A549 (cell line): Measurements from ENCODE around the gene SLC16A5. TPM values are rescaled to one million over a fixed set of nuclear protein-coding genes. Genes with fewer than 3 reads are reported as not detected.
"Not testable (repeated sequence)": the region's sequence is repeated elsewhere in the genome, so short reads cannot be mapped to it uniquely, and the experiment has no call there.

Source experiments
- ATAC-seq, 2 experiments: fragments of 200-7000 bp in 1 of 2; fragments of >200 bp in 1 of 2; cut with Nextera tagmentation in 1 of 2; cut with Tn5 transposase in 1 of 2; 3 replicates each; pipeline versions ENCODE4 v1.8.0 to v1.9.1; 2018 to 2020; ENCODE audit warnings: mild to moderate bottlenecking in 1 of 2, moderate library complexity in 1 of 2
- CTCF ChIA-PET: fragments of 300-600 bp; sonication (Branson Sonifier 250); formaldehyde crosslinking; extraction: SDS; loops from one replicate; lab custom pipeline; 2021; ENCODE audit warnings: antibody characterized with exemption, inconsistent platforms; lab: Yijun Ruan, JAX
- POLR2A ChIA-PET: fragments of 350-600 bp; formaldehyde crosslinking; extraction: SDS; loops from one replicate; lab custom pipeline; 2021; ENCODE audit warnings: antibody characterized with exemption, inconsistent platforms; lab: Yijun Ruan, JAX
- DNase-seq, 2 experiments: peaks; one replicate each; pipeline versions ENCODE4 v3.0.0 to v3.0.0-alpha.2; 2011 to 2016; ENCODE audit warnings: low read depth in 1 of 2, low spot score in 1 of 2
- FAIRE-seq: peaks from 2 replicates; lab custom pipeline; 2011; peaks lifted over from hg19 to GRCh38; lab: Jason Lieb, UNC
- H3K27ac ChIP-seq, 2 experiments: fragments of >200 bp; sonication (Bioruptor Twin); formaldehyde crosslinking; 3 replicates each; pipeline ENCODE4 v1.5.1; 2016 to 2017
- H3K4me1 ChIP-seq: fragments of >200 bp; sonication (Bioruptor Twin); formaldehyde crosslinking; 3 replicates; pipeline ENCODE4 v1.6.1; 2016
- H3K4me2 ChIP-seq: fragments of >200 bp; sonication (Bioruptor Twin); formaldehyde crosslinking; 3 replicates; pipeline ENCODE4 v1.6.1; 2016
- H3K4me3 ChIP-seq: fragments of >200 bp; sonication (Bioruptor Twin); formaldehyde crosslinking; 3 replicates; pipeline ENCODE4 v1.5.1; 2016
- H3K9me3 ChIP-seq: fragments of >200 bp; sonication (Bioruptor Twin); formaldehyde crosslinking; 3 replicates; pipeline ENCODE4 v1.6.1; 2016
- CBX2 ChIP-seq: fragments of 200-600 bp; sonication (generic); IDR thresholded peaks from 2 replicates; pipeline ENCODE4 v1.6.1; 2016; ENCODE audit warnings: low read depth, mild to moderate bottlenecking, borderline replicate concordance
- CHD4 ChIP-seq: fragments of 200-600 bp; sonication (generic); IDR thresholded peaks from 2 replicates; pipeline ENCODE4 v1.6.1; 2016; ENCODE audit warnings: antibody characterized with exemption, mild to moderate bottlenecking, borderline replicate concordance
- EP300 ChIP-seq, 2 experiments: fragments of >200 bp; sonication (Bioruptor Twin); formaldehyde crosslinking; IDR thresholded peaks; 2 replicates in 1 of 2; 3 replicates in 1 of 2; pipeline ENCODE4 v1.6.1; 2016 to 2017
- ESRRA ChIP-seq: fragments of 150-350 bp; IDR thresholded peaks from 2 replicates; pipeline ENCODE4 v1.6.1; 2014; ENCODE audit warnings: mild to moderate bottlenecking, low read length, borderline replicate concordance
- FOSB ChIP-seq: fragments of 250-450 bp; sonication (Bioruptor Pico); IDR thresholded peaks from 2 replicates; pipeline ENCODE4 v1.5.0; 2020; ENCODE audit warnings: mild to moderate bottlenecking, moderate library complexity
- HDAC2 ChIP-seq: fragments of 200-600 bp; sonication (generic); IDR thresholded peaks from 2 replicates; pipeline ENCODE4 v1.6.1; 2016
- JUNB ChIP-seq: fragments of >200 bp; sonication (Bioruptor Twin); formaldehyde crosslinking; IDR thresholded peaks from 2 replicates; pipeline ENCODE4 v1.6.1; 2016
- KDM5A ChIP-seq: fragments of 200-600 bp; sonication (generic); IDR thresholded peaks from 2 replicates; pipeline ENCODE4 v1.6.1; 2016; ENCODE audit warnings: antibody characterized with exemption, mild to moderate bottlenecking
- MAFK ChIP-seq: fragments of 450-650 bp; IDR thresholded peaks from 2 replicates; pipeline ENCODE4 v1.6.1; 2014; ENCODE audit not compliant: partially characterized antibody
- NFE2L2 ChIP-seq: fragments of 150-350 bp; conservative IDR thresholded peaks from 2 replicates; pipeline ENCODE4 v1.6.1; 2014; ENCODE audit warnings: low read length
- PHF8 ChIP-seq: fragments of 200-600 bp; sonication (generic); IDR thresholded peaks from 2 replicates; pipeline ENCODE4 v1.6.1; 2016; ENCODE audit warnings: low read depth, mild to moderate bottlenecking, antibody characterized with exemption, moderate library complexity, borderline replicate concordance
- POLR2A ChIP-seq: IDR thresholded peaks from 2 replicates; pipeline ENCODE4 v1.6.1; 2012; ENCODE audit warnings: mild to moderate bottlenecking, low read length
- POLR2AphosphoS2 ChIP-seq: conservative IDR thresholded peaks from 2 replicates; pipeline ENCODE4 v1.6.1; 2012; ENCODE audit warnings: low read length, improper control_type of control experiment, inconsistent platforms
- RARB ChIP-seq: fragments of 250-450 bp; sonication (Bioruptor Pico); IDR thresholded peaks from 2 replicates; pipeline ENCODE4 v1.8.0; 2021; ENCODE audit warnings: mild to moderate bottlenecking, moderate library complexity
- RCOR1 ChIP-seq: fragments of 150-350 bp; IDR thresholded peaks from 2 replicates; pipeline ENCODE4 v1.6.1; 2014; ENCODE audit warnings: antibody characterized with exemption, low read length, low read depth
- RFX5 ChIP-seq: fragments of 450-650 bp; IDR thresholded peaks from 2 replicates; pipeline ENCODE4 v1.7.1; 2014; ENCODE audit warnings: antibody characterized with exemption, mild to moderate bottlenecking, moderate library complexity
- RNF2 ChIP-seq: fragments of 200-600 bp; sonication (generic); IDR thresholded peaks from 2 replicates; pipeline ENCODE4 v1.6.1; 2016; ENCODE audit warnings: low read depth, mild to moderate bottlenecking, antibody characterized with exemption, moderate library complexity, borderline replicate concordance
- TFCP2L1 ChIP-seq: fragments of 250-450 bp; sonication (Bioruptor Pico); IDR thresholded peaks from 2 replicates; pipeline ENCODE4 v1.5.0; 2021; ENCODE audit warnings: mild to moderate bottlenecking
- ZSCAN20 ChIP-seq: fragments of 250-450 bp; sonication (Bioruptor Pico); IDR thresholded peaks from 2 replicates; pipeline ENCODE4 v1.8.0; 2022; ENCODE audit warnings: mild to moderate bottlenecking, moderate library complexity
- WGBS: methylation state at CpG from one replicate; pipeline ENCODE4 v1.1.6; 2017; ENCODE audit errors: missing lambda C conversion rate; 5-methylcytosine and 5-hydroxymethylcytosine counted together
- polyA plus RNA-seq, 4 experiments: library from polyadenylated mRNA; depleted of rRNA in 3 of 4; stranded (reverse); fragments of >200 nt; fragmentation: RNase III in 1 of 4; extraction: RNeasy Plus Mini Kit Qiagen cat#74134 plus additional on column Dnase treatment in 1 of 4; gene quantifications; 2 replicates in 3 of 4; 3 replicates in 1 of 4; pipeline ENCODE4 v1.2.3, GENCODE V29; 2011 to 2017
- TF ChIP-seq, protein P1 (sequence below): fragments of 250-450 bp; sonication (Bioruptor Pico); IDR thresholded peaks from 2 replicates; pipeline ENCODE4 v1.5.0; 2021; ENCODE audit warnings: mild to moderate bottlenecking, moderate library complexity, borderline replicate concordance
- TF ChIP-seq, protein P2 (sequence below): fragments of 250-450 bp; sonication (Bioruptor Pico); IDR thresholded peaks from 2 replicates; pipeline ENCODE4 v1.5.0; 2020; ENCODE audit warnings: low read depth, mild to moderate bottlenecking, moderate library complexity
- TF ChIP-seq, protein P3 (sequence below): fragments of >200 bp; sonication (Bioruptor Twin); formaldehyde crosslinking; IDR thresholded peaks from 3 replicates; pipeline ENCODE4 v1.6.1; 2016

The SLC16A5 gene
- polyA plus RNA-seq, 2 of the 4 experiments (the other 2 are of a cell fraction): 19.0 to 27.2 TPM

GRCh38 chr17:75039238-75039637 is 48.5 kb upstream of the SLC16A5 start:
- WGBS: 88% methylated on average over 5 of the region's 5 CpGs
- Histone ChIP-seq H3K4me1 (peaks cover 21% of the 10 kb centered on the region), H3K4me3 (no peak overlapping the region), H3K4me2 (no peak overlapping the region), H3K9me3 (no peaks in the 10 kb centered on the region), H3K27ac (no peak overlapping the region)
- TF ChIP-seq CHD4: no peak
- TF ChIP-seq KDM5A: no peak
- TF ChIP-seq, protein P1, sequence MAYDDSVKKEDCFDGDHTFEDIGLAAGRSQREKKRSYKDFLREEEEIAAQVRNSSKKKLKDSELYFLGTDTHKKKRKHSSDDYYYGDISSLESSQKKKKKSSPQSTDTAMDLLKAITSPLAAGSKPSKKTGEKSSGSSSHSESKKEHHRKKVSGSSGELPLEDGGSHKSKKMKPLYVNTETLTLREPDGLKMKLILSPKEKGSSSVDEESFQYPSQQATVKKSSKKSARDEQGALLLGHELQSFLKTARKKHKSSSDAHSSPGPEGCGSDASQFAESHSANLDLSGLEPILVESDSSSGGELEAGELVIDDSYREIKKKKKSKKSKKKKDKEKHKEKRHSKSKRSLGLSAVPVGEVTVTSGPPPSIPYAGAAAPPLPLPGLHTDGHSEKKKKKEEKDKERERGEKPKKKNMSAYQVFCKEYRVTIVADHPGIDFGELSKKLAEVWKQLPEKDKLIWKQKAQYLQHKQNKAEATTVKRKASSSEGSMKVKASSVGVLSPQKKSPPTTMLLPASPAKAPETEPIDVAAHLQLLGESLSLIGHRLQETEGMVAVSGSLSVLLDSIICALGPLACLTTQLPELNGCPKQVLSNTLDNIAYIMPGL (CRISPR knock-in tag): no peak
- TF ChIP-seq ESRRA: no peak
- no peak for TF ChIP-seq TFCP2L1 (CRISPR knock-in tag)
- no peak for TF ChIP-seq RFX5
- no peak for TF ChIP-seq ZSCAN20
- no peak for TF ChIP-seq EP300 (IDR thresholded peaks at IDR 0.05)
- TF ChIP-seq POLR2A: no peak
- TF ChIP-seq, protein P2, sequence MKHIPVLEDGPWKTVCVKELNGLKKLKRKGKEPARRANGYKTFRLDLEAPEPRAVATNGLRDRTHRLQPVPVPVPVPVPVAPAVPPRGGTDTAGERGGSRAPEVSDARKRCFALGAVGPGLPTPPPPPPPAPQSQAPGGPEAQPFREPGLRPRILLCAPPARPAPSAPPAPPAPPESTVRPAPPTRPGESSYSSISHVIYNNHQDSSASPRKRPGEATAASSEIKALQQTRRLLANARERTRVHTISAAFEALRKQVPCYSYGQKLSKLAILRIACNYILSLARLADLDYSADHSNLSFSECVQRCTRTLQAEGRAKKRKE (CRISPR knock-in tag): no peak
- TF ChIP-seq NFE2L2: no peak
- TF ChIP-seq RARB: no peak
- no peak for TF ChIP-seq CBX2
- TF ChIP-seq HDAC2: no peak
- no peak for TF ChIP-seq JUNB
- TF ChIP-seq RNF2: no peak
- POLR2A ChIA-PET: interaction anchor here (1.2 kb wide), 1 partner anchor 48 kb away, joined by 3 read pairs; no protein-coding TSS in a partner anchor
- CTCF ChIA-PET: interaction anchor here (0.9 to 5.4 kb wide), 11 partner anchors 10 to 164 kb away, joined by 3 to 27 read pairs (median 4); partner anchors contain the start of gene OTOP2
- no peak for DNase-seq
- no peak for FAIRE-seq
- no peak for ATAC-seq

DNA sequence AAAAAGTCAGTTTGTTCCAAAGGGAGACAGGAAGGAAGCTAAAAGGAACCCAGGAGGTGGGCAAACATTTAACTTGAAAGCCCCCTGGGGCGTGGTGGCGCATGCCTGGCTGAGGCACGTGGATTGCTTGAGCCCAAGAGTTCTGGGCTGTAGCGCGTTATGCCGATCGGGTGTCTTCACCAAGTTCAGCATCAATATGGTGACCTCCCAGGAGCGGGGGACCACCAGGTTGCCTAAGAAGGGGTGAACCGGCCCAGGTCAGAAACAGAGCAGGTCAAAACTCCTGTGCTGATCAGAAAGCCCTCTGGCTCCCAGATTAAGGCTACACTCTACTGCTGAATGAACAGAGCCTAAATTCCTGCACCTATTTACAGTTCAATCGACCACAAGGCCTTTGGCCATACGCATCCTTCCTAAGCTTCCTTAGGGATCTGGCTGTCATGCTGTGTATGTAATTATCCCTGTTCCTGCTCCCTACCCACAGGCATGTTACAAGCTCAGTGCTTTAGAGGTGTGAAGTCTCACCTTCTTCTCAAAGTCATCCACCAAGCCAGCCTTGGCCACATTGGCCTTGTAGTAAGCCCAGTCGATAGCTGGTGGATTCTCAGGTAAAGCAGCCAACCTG is 46.0 kb upstream of the SLC16A5 start:
- ChIA-PET CTCF (interaction anchor here (0.6 to 5.4 kb wide), 15 partner anchors 7 to 160 kb away, joined by 3 to 21 read pairs (median 6); partner anchors contain the start of genes MRPL58 and NT5C), POLR2A (no interaction called here)
- FAIRE-seq (no peak), ATAC-seq (no peak), DNase-seq (no peak)
- Histone ChIP-seq H3K9me3 (no peaks in the 10 kb centered on the region), H3K4me1 (peaks cover 13% of the 10 kb centered on the region), H3K4me2 (no peak overlapping the region), H3K4me3 (no peak overlapping the region), H3K27ac (no peak overlapping the region)
- 91% methylated on average over 11 of the region's 12 CpGs for WGBS
- TF ChIP-seq RCOR1 (no peak), MAFK (no peak), PHF8 (no peak), FOSB (CRISPR knock-in tag) (no peak), POLR2AphosphoS2 (no peak)
- TF ChIP-seq, protein P3, sequence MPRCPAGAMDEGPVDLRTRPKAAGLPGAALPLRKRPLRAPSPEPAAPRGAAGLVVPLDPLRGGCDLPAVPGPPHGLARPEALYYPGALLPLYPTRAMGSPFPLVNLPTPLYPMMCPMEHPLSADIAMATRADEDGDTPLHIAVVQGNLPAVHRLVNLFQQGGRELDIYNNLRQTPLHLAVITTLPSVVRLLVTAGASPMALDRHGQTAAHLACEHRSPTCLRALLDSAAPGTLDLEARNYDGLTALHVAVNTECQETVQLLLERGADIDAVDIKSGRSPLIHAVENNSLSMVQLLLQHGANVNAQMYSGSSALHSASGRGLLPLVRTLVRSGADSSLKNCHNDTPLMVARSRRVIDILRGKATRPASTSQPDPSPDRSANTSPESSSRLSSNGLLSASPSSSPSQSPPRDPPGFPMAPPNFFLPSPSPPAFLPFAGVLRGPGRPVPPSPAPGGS: no peak

- 71% methylated on average over 5 of the region's 5 CpGs for WGBS
- POLR2A ChIA-PET: interaction anchor here (0.7 kb wide), 1 partner anchor 664 kb away, joined by 4 read pairs; no protein-coding TSS in a partner anchor
- FAIRE-seq, DNase-seq, H3K9me3 ChIP-seq, H3K27ac ChIP-seq, H3K4me2 ChIP-seq, H3K4me3 ChIP-seq, ATAC-seq: not testable (repeated sequence)
- H3K4me1 ChIP-seq: peaks cover 15% of the 10 kb centered on the region
- CTCF ChIA-PET: interaction anchor here (0.7 to 5.4 kb wide), 6 partner anchors 9 to 70 kb away, joined by 3 to 21 read pairs (median 6); no protein-coding TSS in a partner anchor
These were observed 44.0 kb upstream of the SLC16A5 start for GRCh38 chr17:75043789-75044188.
